Right lobe of liver (tissue), 6 donors: ENCODE data around the gene MMS19. TPM values are rescaled to one million over a fixed set of nuclear protein-coding genes. Genes with fewer than 3 reads are reported as not detected.

Experiments used
- ATAC-seq, 4 donors: fragments of 200-7000 bp; cut with Tn5 transposase; one replicate each; pipeline ENCODE4 v1.9.1; 2020; ENCODE audit warnings: mild to moderate bottlenecking in 4 of 4, moderate library complexity in 4 of 4
- DNase-seq, 3 donors: peaks; one replicate each; pipeline ENCODE4 v3.0.0-alpha.2; 2020
- H3K27ac ChIP-seq, 3 donors: fragments of 200-600 bp; one replicate each; pipeline ENCODE4 v1.8.0; 2022
- H3K27me3 ChIP-seq, 2 donors: fragments of 200-600 bp; one replicate each; pipeline ENCODE4 v1.8.0; 2022
- H3K36me3 ChIP-seq, 4 donors: fragments of 200-600 bp; sonication (generic) in 1 of 4; one replicate each; pipeline versions ENCODE4 v1.5.1 to v1.8.0; 2017 to 2022; ENCODE audit warnings: control low read depth in 1 of 4
- H3K4me1 ChIP-seq, 4 donors: fragments of 200-600 bp; sonication (generic) in 1 of 4; one replicate each; pipeline versions ENCODE4 v1.5.1 to v1.8.0; 2017 to 2022; ENCODE audit warnings: control low read depth in 1 of 4
- H3K4me3 ChIP-seq, 3 donors: fragments of 200-600 bp; one replicate each; pipeline ENCODE4 v1.8.0; 2022
- H3K9me3 ChIP-seq, 4 donors: fragments of 200-600 bp; sonication (generic) in 1 of 4; one replicate each; pipeline versions ENCODE4 v1.5.1 to v1.8.0; 2017 to 2022; ENCODE audit warnings: control low read depth in 1 of 4
- CTCF ChIP-seq, 4 donors: fragments of 200-600 bp in 3 of 4; fragments of 450-650 bp in 1 of 4; IDR thresholded peaks; one replicate each; pipeline versions ENCODE4 v1.5.1 to v1.8.0; 2016 to 2022; ENCODE audit warnings: antibody characterized with exemption in 4 of 4, mild to moderate bottlenecking in 2 of 4
- POLR2A ChIP-seq: fragments of 450-650 bp; IDR thresholded peaks from one replicate; pipeline ENCODE4 v1.6.1; 2017; ENCODE audit warnings: antibody characterized with exemption, mild to moderate bottlenecking
- WGBS: methylation state at CpG from one replicate; pipeline ENCODE4 v1.1.6; 2018; ENCODE audit warnings: low coverage, low lambda C conversion rate; ENCODE audit not compliant: insufficient coverage; ENCODE audit errors: missing lambda C conversion rate; 5-methylcytosine and 5-hydroxymethylcytosine counted together
- intact Hi-C, 2 donors: fragments of 100-400 bp; cut with DNase I; formaldehyde crosslinking; loops; one replicate each; pipeline versions ENCODE4 v1.11.2 to v1.14.1; 2022
- total RNA-seq, 6 experiments: library from RNA; depleted of rRNA in 2 of 6; stranded (reverse); fragments of >200 nt in 2 of 6; fragmentation: NEBNext Ultra II Directional in 3 of 6; extraction: Animal tissue kit (Norgen Biotek cat#: 25700) in 3 of 6; gene quantifications; one replicate each; pipeline versions ENCODE4 v1.1.0 to v1.2.4, GENCODE V29; 2016 to 2023
- donor health status: DM: no; HTN: yes; CAD: no.
- donor health status: DM: no; HTN: no; CAD: no.
- donor health status: DM: no; HTN: no; CAD: no.
- donor health status: DM: no; HTN: yes; CAD: no.
- donor health status: DM: no; HTN: yes; CAD: no.

The MMS19 gene
- total RNA-seq, 6 experiments from 2014 or later, result 18.7 to 40.7 (median 20.3) TPM

- peak in 1 of 4 donors; percentile 17 for TF ChIP-seq CTCF (IDR thresholded peaks at IDR 0.05)
- peak; percentile 50 for TF ChIP-seq POLR2A
- Histone ChIP-seq H3K27ac (peak within 1 kb of the TSS; percentile 16 to 45 (median 31)), H3K36me3 (peaks cover 0 to 7% (median 0%) of the 10 kb centered on the region in 4 donors), H3K4me3 (peak within 1 kb of the TSS; percentile 67 to 94 (median 74)), H3K4me1 (peaks cover 0 to 35% (median 14%) of the 10 kb centered on the region in 4 donors), H3K9me3 (no peaks in the 10 kb centered on the region), H3K27me3 (no peaks in the 10 kb centered on the region)
- 0% methylated on average over 12 of the region's 66 CpGs for WGBS
- ATAC-seq (peak; percentile 96 to 98 (median 97)), DNase-seq (peak; percentile 92 to 94 (median 94))
- intact Hi-C loops, result no loop called here
These were observed 52.2 kb downstream of the MMS19 start, which contains the start of the genes EXOSC1 and ZDHHC16 for GRCh38 chr10:97445722-97446639. Gene EXOSC1, minus strand, starts transcription at chr10:97446006. Its CDS starts 21 bp downstream, at chr10:97445985. Gene ZDHHC16, plus strand, starts transcription at chr10:97446175. Its CDS starts 5,501 bp downstream, at chr10:97451676.

GRCh38 chr10:97445357-97445721, 52.9 kb downstream of the MMS19 start:
- DNase-seq (no peak), ATAC-seq (peak in 1 of 4 donors; percentile 9)
- intact Hi-C loops, result no loop called here
- peak overlapping the region in 1 of 3 donors; percentile 22 for H3K27ac ChIP-seq
- peaks cover 0 to 35% (median 14%) of the 10 kb centered on the region in 4 donors for H3K4me1 ChIP-seq
- no peaks in the 10 kb centered on the region for H3K27me3 ChIP-seq
- TF ChIP-seq POLR2A, result no peak
- TF ChIP-seq CTCF (IDR thresholded peaks at IDR 0.05), result no peak
- peak overlapping the region; percentile 67 to 94 (median 74) for H3K4me3 ChIP-seq
- H3K36me3 ChIP-seq, result peaks cover 0 to 13% (median 2%) of the 10 kb centered on the region in 4 donors
- H3K9me3 ChIP-seq, result no peaks in the 10 kb centered on the region
- 0% methylated on average over 5 of the region's 13 CpGs for WGBS

- Histone ChIP-seq H3K4me3 (no peak overlapping the region), H3K9me3 (no peaks in the 10 kb centered on the region), H3K27me3 (no peaks in the 10 kb centered on the region), H3K36me3 (peaks cover 0 to 17% (median 3%) of the 10 kb centered on the region in 4 donors), H3K4me1 (peaks cover 0 to 33% (median 14%) of the 10 kb centered on the region in 4 donors), H3K27ac (no peak overlapping the region)
- TF ChIP-seq CTCF (IDR thresholded peaks at IDR 0.05) (no peak), POLR2A (no peak)
- ATAC-seq (no peak), DNase-seq (no peak)
- intact Hi-C loops, result no loop called here
- 82% methylated on average over 1 of the region's 1 CpG for WGBS
These were observed 54.0 kb downstream of the MMS19 start for GRCh38 chr10:97444212-97444611.

GRCh38 chr10:97442277-97442676, 55.9 kb downstream of the MMS19 start:
- Histone ChIP-seq H3K4me3 (no peak overlapping the region), H3K36me3 (peaks cover 0 to 32% (median 8%) of the 10 kb centered on the region in 4 donors), H3K9me3 (no peaks in the 10 kb centered on the region), H3K27me3 (no peaks in the 10 kb centered on the region), H3K27ac (no peak overlapping the region), H3K4me1 (peaks cover 0 to 14% (median 6%) of the 10 kb centered on the region in 4 donors)
- intact Hi-C loops, result no loop called here
- WGBS, result 88% methylated on average over 1 of the region's 1 CpG
- TF ChIP-seq CTCF (IDR thresholded peaks at IDR 0.05) (no peak), POLR2A (no peak)
- ATAC-seq, result no peak
- no peak for DNase-seq
